Measurements from ENCODE around the gene NPPA. TPM values are rescaled to one million over a fixed set of nuclear protein-coding genes. Genes with fewer than 3 reads are reported as not detected.

Gene NPPA
- total RNA-seq, 4 donors from 2014 or later, result 1.7 TPM; not detected in 3

- H3K4me3 ChIP-seq, result no peak overlapping the region
- TF ChIP-seq CTCF (IDR thresholded peaks at IDR 0.05) (no peak), POLR2AphosphoS5 (IDR thresholded peaks at IDR 0.05) (no peak), EP300 (IDR thresholded peaks at IDR 0.05) (no peak)
- H3K27ac ChIP-seq (replicated peaks in 1 of 4), result no peak overlapping the region
- peaks cover 0 to 80% (median 24%) of the 10 kb centered on the region in 4 donors for H3K27me3 ChIP-seq
- intact Hi-C loops (cut with DNase I), result no loop called here
- no peaks in the 10 kb centered on the region for H3K36me3 ChIP-seq
- no peak for DNase-seq (ENCODE audit: extremely low spot score)
- no peaks in the 10 kb centered on the region for H3K9me3 ChIP-seq
- 39% methylated on average over 10 of the region's 10 CpGs for WGBS
- H3K4me1 ChIP-seq, result peaks cover 0 to 9% (median 6%) of the 10 kb centered on the region in 4 donors
Observed at GRCh38 chr1:11857164-11857851, 9.7 kb upstream of the NPPA start.

GRCh38 chr1:11856698-11857097, 9.1 kb upstream of the NPPA start:
- no peak overlapping the region for H3K4me3 ChIP-seq
- peaks cover 0 to 78% (median 24%) of the 10 kb centered on the region in 4 donors for H3K27me3 ChIP-seq
- no peaks in the 10 kb centered on the region for H3K9me3 ChIP-seq
- H3K27ac ChIP-seq (replicated peaks in 1 of 4), result no peak overlapping the region
- WGBS, result 53% methylated on average over 3 of the region's 3 CpGs
- TF ChIP-seq CTCF (IDR thresholded peaks at IDR 0.05), result no peak
- TF ChIP-seq POLR2A (IDR thresholded peaks at IDR 0.05; ENCODE audit: low read depth), result no peak
- TF ChIP-seq EP300 (IDR thresholded peaks at IDR 0.05), result no peak
- TF ChIP-seq POLR2AphosphoS5 (IDR thresholded peaks at IDR 0.05), result no peak
- H3K36me3 ChIP-seq, result no peaks in the 10 kb centered on the region
- intact Hi-C loops (cut with DNase I), result no loop called here
- DNase-seq (ENCODE audit: extremely low spot score), result no peak
- H3K4me1 ChIP-seq, result peaks cover 0 to 9% (median 6%) of the 10 kb centered on the region in 4 donors

GRCh38 chr1:11855430-11855829, 7.8 kb upstream of the NPPA start:
- Histone ChIP-seq H3K27me3 (peaks cover 0 to 65% (median 22%) of the 10 kb centered on the region in 4 donors), H3K9me3 (no peaks in the 10 kb centered on the region), H3K27ac (replicated peaks in 1 of 4) (no peak overlapping the region), H3K36me3 (no peaks in the 10 kb centered on the region), H3K4me1 (peaks cover 0 to 9% (median 6%) of the 10 kb centered on the region in 4 donors), H3K4me3 (no peak overlapping the region)
- TF ChIP-seq POLR2AphosphoS5 (IDR thresholded peaks at IDR 0.05) (no peak), EP300 (IDR thresholded peaks at IDR 0.05) (no peak)
- WGBS, result 70% methylated on average over 8 of the region's 8 CpGs
- intact Hi-C loops (cut with DNase I), result no loop called here
- no peak for DNase-seq (ENCODE audit: extremely low spot score)

GRCh38 chr1:11854519-11854918, 6.9 kb upstream of the NPPA start:
- no peaks in the 10 kb centered on the region for H3K36me3 ChIP-seq
- TF ChIP-seq EP300 (IDR thresholded peaks at IDR 0.05) (no peak), CTCF (IDR thresholded peaks at IDR 0.05) (no peak), POLR2A (IDR thresholded peaks at IDR 0.05; ENCODE audit: low read depth) (no peak), POLR2AphosphoS5 (IDR thresholded peaks at IDR 0.05) (no peak)
- intact Hi-C loops (cut with DNase I), result no loop called here
- H3K9me3 ChIP-seq, result no peaks in the 10 kb centered on the region
- H3K27me3 ChIP-seq, result peaks cover 0 to 56% (median 15%) of the 10 kb centered on the region in 4 donors
- H3K4me1 ChIP-seq, result peaks cover 0 to 9% (median 6%) of the 10 kb centered on the region in 4 donors
- no peak overlapping the region for H3K4me3 ChIP-seq
- no peak for DNase-seq (ENCODE audit: extremely low spot score)
- H3K27ac ChIP-seq (replicated peaks in 1 of 4), result no peak overlapping the region
- WGBS, result 45% methylated on average over 7 of the region's 8 CpGs

GRCh38 chr1:11851180-11851579, 3.6 kb upstream of the NPPA start:
- DNase-seq (ENCODE audit: extremely low spot score), result no peak
- intact Hi-C loops (cut with DNase I), result no loop called here
- no peak overlapping the region for H3K27ac ChIP-seq (replicated peaks in 1 of 4)
- TF ChIP-seq EP300 (IDR thresholded peaks at IDR 0.05), result no peak
- TF ChIP-seq CTCF (IDR thresholded peaks at IDR 0.05), result no peak
- no peak for TF ChIP-seq POLR2AphosphoS5 (IDR thresholded peaks at IDR 0.05)
- TF ChIP-seq POLR2A (IDR thresholded peaks at IDR 0.05; ENCODE audit: low read depth), result no peak
- H3K9me3 ChIP-seq, result no peaks in the 10 kb centered on the region
- peaks cover 0 to 15% (median 7%) of the 10 kb centered on the region in 4 donors for H3K36me3 ChIP-seq
- H3K4me3 ChIP-seq, result no peak overlapping the region
- 73% methylated on average over 7 of the region's 7 CpGs for WGBS
- peaks cover 5 to 9% (median 6%) of the 10 kb centered on the region in 4 donors for H3K4me1 ChIP-seq
- peaks cover 0 to 23% (median 0%) of the 10 kb centered on the region in 4 donors for H3K27me3 ChIP-seq
